Adrenal gland (tissue), 12 donors: ENCODE results near the gene ICOSLG. TPM values are rescaled to one million over a fixed set of nuclear protein-coding genes. Genes with fewer than 3 reads are reported as not detected.
A peak's percentile ranks its signal among the peaks of the same experiment; 100 is the strongest.
"Not testable (repeated sequence)": the region's sequence is repeated elsewhere in the genome, so short reads cannot be mapped to it uniquely, and the experiment has no call there.

Experiments used
- DNase-seq, 7 donors: peaks; one replicate each; pipeline ENCODE4 v3.0.0-alpha.2; 2019 to 2020
- H3K27ac ChIP-seq, 5 donors: fragments of 200-600 bp; sonication (generic) in 4 of 5; 1 replicate in 3 of 5; 2 replicates in 2 of 5; pipeline versions ENCODE4 v1.5.1 to v1.8.0; 2016 to 2020; ENCODE audit warnings: mild to moderate bottlenecking in 1 of 5
- H3K27me3 ChIP-seq: fragments of 200-600 bp; 2 replicates; pipeline ENCODE4 v1.8.0; 2021
- H3K36me3 ChIP-seq, 2 donors: fragments of 200-600 bp; replicated peaks in 1 of 2; 1 replicate in 1 of 2; 2 replicates in 1 of 2; pipeline versions ENCODE4 v1.5.1 to v1.8.0; 2018 to 2022
- H3K4me1 ChIP-seq, 2 donors: fragments of 200-600 bp; replicated peaks in 1 of 2; 1 replicate in 1 of 2; 2 replicates in 1 of 2; pipeline versions ENCODE4 v1.5.1 to v1.8.0; 2018 to 2021
- H3K4me3 ChIP-seq, 4 donors: fragments of 200-600 bp; sonication (generic) in 3 of 4; one replicate each; pipeline ENCODE4 v1.5.1; 2016 to 2018
- H3K9me3 ChIP-seq, 3 donors: fragments of 200-600 bp; sonication (generic) in 1 of 3; replicated peaks in 1 of 3; 1 replicate in 2 of 3; 2 replicates in 1 of 3; pipeline versions ENCODE4 v1.5.1 to v1.8.0; 2016 to 2021
- WGBS, 4 donors: extraction: QIAGEN DNeasy Blood & Tissue Kit in 2 of 4; methylation state at CpG; one replicate each; pipeline versions ENCODE4 v1.1.5 to v1.1.7; 2013 to 2017; 5-methylcytosine and 5-hydroxymethylcytosine counted together
- intact Hi-C, 2 donors: fragments of 100-400 bp; cut with DNase I; formaldehyde crosslinking; loops; one replicate each; pipeline versions ENCODE4 v1.14.1 to v1.15.0; 2022 to 2023
- polyA plus RNA-seq, 3 donors: library from polyadenylated mRNA; stranded (reverse); fragments of 200-250 nt in 2 of 3; fragments of 350-450 nt in 1 of 3; fragmentation: Illumina TruSeq in 1 of 3; extraction: RNeasy Lipid Tissue Mini Kit (QIAGEN cat#74804) in 1 of 3; gene quantifications; one replicate each; pipeline ENCODE4 v1.2.3, GENCODE V29; 2013 to 2014
- total RNA-seq, 9 donors: library from RNA; depleted of rRNA in 4 of 9; stranded (reverse); fragments of >200 nt in 4 of 9; fragments of 120-200 nt in 1 of 9; fragmentation: NEBNext Ultra II Directional in 1 of 9; extraction: Animal tissue kit (Norgen Biotek cat#: 25700) in 1 of 9; gene quantifications; one replicate each; pipeline versions ENCODE4 v1.1.0 to v1.2.4, GENCODE V29; 2013 to 2023
- donor health status: healthy with polysubstance abuse.
- donor health status: Bipolar disorder and iron deficiency.
- donor health status: DM: yes; HTN: yes; CAD: no.
- donor health status: DM: no; HTN: no; CAD: no.
- donor health status: DM: no; HTN: no; CAD: no.
- donor health status: DM: yes; HTN: yes; CAD: no.

Gene ICOSLG
- total and polyA plus RNA-seq, 12 donors, result 0.11 to 4.0 (median 1.7) TPM

DNA sequence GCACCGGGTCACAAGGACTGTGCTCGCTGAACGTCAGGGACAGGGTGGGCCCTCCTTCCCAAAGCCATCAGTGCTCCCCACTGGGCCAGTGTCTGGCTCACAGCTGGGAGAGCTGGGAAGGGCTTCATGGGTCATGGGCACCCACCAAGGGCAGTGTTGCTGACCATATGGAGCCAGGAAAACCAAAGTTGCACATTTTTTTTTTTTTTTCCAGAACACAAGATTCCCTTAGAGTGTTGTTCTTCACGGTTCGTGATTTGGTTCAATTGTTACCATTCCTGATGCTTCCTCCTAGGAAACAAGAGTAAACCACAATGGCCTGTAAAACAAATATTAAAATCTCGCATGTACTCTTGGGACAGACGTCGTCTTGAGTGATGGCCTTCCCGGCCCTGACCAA, 45.9 kb downstream of the ICOSLG start:
- intact Hi-C loops, H3K27ac ChIP-seq, H3K36me3 ChIP-seq, H3K27me3 ChIP-seq, H3K4me1 ChIP-seq, H3K4me3 ChIP-seq, DNase-seq, H3K9me3 ChIP-seq: not testable (repeated sequence)
- 76% methylated on average over 2 of the region's 9 CpGs; no CpG with 5 or more reads in 2 of the 4 donors for WGBS, 4 donors

DNA sequence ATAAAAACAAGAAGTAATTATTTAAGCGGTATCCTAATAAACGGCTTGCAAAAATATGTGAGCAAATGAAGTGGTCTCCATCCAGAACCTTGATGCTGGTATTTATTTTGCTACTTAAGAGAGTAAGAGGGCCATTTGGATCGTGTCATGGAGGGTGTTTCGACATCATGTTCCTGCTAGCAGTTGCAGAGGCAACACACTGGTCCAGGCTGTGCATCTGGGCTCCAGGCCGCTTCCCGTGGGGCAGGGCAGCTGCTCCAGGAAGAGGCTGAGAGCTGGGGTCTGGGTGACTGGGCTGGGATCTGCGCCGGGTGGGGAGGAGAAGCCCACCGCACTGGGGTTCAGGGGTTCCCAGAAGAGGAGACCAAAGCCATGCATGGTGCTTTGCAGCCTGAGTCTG, 46.3 kb downstream of the ICOSLG start:
- H3K27me3 ChIP-seq, H3K36me3 ChIP-seq, intact Hi-C loops, H3K27ac ChIP-seq, H3K4me1 ChIP-seq, DNase-seq, H3K4me3 ChIP-seq, H3K9me3 ChIP-seq: not testable (repeated sequence)
- no CpG with 5 or more reads among the region's 9 CpGs for WGBS, 4 donors

DNA sequence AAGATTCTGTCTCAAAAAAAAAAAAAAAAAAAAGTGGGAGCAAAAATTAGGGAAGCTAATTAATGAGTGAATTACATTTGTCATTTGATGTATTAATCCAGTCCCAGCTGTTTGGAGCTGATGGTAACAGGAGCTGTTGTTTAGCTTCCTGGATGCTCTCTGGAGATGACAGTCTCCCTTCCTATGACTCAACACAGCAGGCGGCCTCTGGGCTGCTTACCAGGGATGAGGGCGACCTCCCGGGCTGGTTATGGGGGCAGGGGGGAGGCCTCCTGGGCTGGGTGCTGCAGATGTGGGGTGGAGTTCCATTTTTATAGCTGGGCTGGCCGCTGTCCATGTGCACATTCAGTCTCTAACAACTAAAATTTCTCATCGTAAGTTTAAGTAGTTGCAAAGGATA, 47.6 kb downstream of the ICOSLG start:
- DNase-seq, H3K36me3 ChIP-seq, H3K27ac ChIP-seq, H3K27me3 ChIP-seq, intact Hi-C loops, H3K4me1 ChIP-seq, H3K9me3 ChIP-seq, H3K4me3 ChIP-seq: not testable (repeated sequence)
- 57 to 77% methylated on average over 1 to 2 of the region's 5 CpGs; no CpG with 5 or more reads in 2 of the 4 donors for WGBS, 4 donors

DNA sequence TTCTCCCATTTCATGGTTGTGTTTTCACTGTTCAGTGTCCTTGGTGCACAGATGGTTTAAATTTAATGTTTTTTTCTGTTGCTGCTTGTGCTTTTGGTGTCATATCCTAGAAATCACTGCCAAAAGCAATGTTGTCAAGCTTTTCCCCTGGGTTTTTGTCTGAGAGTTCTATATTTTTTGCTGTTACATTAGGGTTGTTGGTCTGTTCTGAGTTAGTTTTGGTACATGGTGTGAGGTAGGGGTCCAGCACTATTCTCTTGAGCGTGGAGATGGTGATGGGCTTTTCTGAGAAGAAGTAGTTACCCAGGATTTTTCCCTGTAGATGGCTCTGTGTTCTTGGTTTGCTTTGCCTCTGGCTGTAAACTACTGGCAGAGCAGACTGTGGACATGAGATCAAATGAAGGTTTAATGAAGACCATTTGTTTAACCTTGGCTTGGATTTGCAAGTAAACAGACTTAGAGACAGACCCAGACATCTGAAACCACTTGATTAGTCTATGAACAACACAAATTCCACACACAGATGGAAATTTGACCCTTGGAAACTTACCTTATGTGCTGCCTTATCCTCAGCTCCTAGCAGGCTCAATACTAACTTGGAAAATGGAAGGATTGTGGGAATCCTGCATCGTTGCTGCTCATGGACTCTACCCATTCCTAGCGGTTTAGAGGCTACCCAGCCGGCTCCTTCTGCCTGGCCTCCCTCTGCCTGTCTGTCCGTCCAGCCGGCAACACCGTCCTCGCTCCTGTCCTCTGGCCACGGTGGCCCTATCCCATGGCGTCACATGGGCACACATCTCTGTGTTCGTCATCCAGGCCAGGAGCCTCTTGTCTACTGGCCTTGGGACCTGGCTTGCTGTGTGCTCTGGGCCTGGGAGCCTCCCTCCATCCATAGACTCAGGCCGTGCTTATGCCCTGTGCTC, 50.1 kb downstream of the ICOSLG start:
- DNase-seq, result peak in 1 of 7 donors; percentile 8
- H3K9me3 ChIP-seq, H3K36me3 ChIP-seq, H3K4me3 ChIP-seq, H3K27me3 ChIP-seq, H3K27ac ChIP-seq, intact Hi-C loops, H3K4me1 ChIP-seq: not testable (repeated sequence)
- 89 to 100% (median 91%) methylated on average over 2 to 12 of the region's 12 CpGs for WGBS, 4 donors

DNA sequence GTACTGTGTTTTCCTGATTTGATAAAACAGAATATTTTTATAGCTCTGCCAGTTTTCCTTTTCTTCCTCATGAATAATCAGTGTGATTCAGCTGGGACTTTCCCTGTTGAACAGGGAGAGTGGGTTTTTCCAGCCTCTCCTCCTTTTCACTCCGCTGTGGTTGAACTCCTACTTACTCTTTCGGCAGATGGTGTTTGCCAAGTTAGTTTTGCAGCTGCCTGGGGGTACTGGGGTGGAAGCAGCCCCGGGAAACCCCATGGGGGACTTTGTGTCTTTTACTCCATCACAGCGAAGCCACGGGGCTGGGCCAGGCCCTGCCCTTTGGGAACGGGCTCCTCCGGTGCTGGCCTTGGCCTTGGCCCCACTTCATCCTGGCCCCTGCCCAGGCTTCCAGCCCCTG, 55.9 kb downstream of the ICOSLG start:
- DNase-seq, H3K27me3 ChIP-seq, intact Hi-C loops, H3K9me3 ChIP-seq, H3K4me1 ChIP-seq, H3K27ac ChIP-seq, H3K4me3 ChIP-seq, H3K36me3 ChIP-seq: not testable (repeated sequence)
- no CpG with 5 or more reads among the region's 7 CpGs for whole genome bisulfite sequencing, 4 donors

DNA sequence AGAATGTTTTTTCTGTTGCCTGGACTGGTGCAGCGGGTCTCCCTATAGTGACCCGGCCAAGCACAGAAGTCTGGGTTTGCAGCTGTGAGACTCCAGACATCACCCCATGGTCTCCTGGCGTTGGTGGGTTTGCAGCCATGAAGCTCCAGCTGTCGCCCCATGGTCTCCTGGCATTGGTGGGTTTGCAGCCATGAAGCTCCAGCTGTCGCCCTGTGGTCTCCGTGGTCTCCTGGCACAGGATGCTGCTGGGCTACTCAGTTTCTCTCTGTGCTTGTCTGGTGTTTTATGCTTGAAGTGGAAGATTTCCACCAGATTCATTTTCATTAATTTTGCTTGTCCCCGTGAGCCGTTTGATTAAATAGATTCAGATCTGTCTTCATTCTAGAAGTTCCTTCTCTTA, 58.5 kb downstream of the ICOSLG start:
- H3K4me3 ChIP-seq, DNase-seq, H3K27ac ChIP-seq, intact Hi-C loops, H3K4me1 ChIP-seq, H3K36me3 ChIP-seq, H3K27me3 ChIP-seq, H3K9me3 ChIP-seq: not testable (repeated sequence)
- WGBS, 4 donors, result no CpG with 5 or more reads among the region's 8 CpGs

DNA sequence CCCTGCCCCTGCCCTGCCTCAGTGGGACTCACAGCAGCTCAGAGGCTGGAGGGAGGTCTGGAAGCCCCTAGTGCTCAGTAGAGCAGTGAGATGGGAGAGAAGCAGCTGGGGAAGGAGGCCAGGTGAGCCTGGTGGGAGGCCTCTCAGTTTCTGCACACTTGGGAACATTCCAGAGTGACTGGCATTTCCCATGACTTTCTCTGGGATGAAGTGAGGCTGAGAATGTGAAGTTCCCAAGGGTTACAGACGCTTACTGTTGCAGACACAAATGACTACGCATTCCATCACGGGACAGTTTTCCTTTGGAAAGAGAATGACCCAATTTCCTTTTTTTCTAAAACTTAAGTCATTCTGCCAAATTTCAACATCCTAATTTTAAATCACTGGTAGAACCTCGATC, 59.2 kb downstream of the ICOSLG start:
- no CpG with 5 or more reads among the region's 4 CpGs for WGBS, 4 donors
- H3K4me1 ChIP-seq, DNase-seq, intact Hi-C loops, H3K4me3 ChIP-seq, H3K27me3 ChIP-seq, H3K9me3 ChIP-seq, H3K36me3 ChIP-seq: not testable (repeated sequence)
- peak overlapping the region in 1 of 5 donors; percentile 65 for H3K27ac ChIP-seq

DNA sequence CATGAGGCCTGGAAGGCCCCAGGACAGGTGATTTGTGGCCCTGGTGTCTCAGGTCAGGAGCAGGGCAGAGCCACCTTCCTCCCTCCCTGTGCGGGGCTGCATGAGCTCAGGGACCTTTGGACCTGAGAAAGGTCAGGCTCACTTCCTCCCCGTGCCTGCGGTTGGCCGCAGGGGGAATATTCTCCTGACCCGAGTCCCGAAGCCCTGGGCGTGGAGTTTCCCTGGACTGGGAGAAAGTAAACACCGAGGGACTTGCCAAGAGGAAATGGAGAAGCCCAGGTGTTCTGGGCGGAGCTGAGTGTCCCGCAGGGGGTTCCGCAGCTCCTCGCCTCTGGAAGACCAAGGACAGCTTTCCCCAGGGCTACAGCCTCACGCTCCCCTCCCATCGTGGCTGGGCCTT, 64.6 kb downstream of the ICOSLG start:
- H3K27ac ChIP-seq, intact Hi-C loops, H3K4me1 ChIP-seq, H3K36me3 ChIP-seq, H3K4me3 ChIP-seq, DNase-seq, H3K27me3 ChIP-seq, H3K9me3 ChIP-seq: not testable (repeated sequence)
- WGBS, 4 donors, result no CpG with 5 or more reads among the region's 14 CpGs

DNA sequence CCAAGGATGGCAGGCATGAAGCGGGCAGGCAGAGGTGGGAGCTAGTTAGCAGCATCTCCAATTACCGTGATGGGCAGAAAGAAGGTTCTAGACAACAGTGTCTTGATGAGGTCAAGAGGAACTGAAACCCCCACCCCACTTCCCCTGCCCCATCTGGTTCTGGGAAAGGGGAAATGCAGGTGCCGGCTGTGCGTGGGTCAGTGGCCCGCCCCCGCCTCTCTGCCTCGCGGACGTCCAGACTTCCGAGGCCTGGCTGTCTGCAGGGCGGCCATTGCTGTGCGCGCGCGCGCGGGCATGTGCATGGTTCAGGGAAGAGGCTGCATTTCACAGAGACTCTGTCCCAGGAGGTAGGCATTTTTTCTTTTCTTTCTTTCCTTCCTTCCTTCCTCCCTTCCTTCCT, 65.6 kb downstream of the ICOSLG start:
- H3K4me3 ChIP-seq, H3K27ac ChIP-seq, H3K36me3 ChIP-seq, H3K27me3 ChIP-seq, DNase-seq, intact Hi-C loops, H3K9me3 ChIP-seq, H3K4me1 ChIP-seq: not testable (repeated sequence)
- WGBS, 4 donors, result no CpG with 5 or more reads among the region's 17 CpGs
